HepG2 (cell line): ENCODE measurements around the gene HYCC2. TPM values are rescaled to one million over a fixed set of nuclear protein-coding genes. Genes with fewer than 3 reads are reported as not detected.

Experiments
- CCDC6 ChIP-seq: sonication (generic); formaldehyde crosslinking; IDR thresholded peaks from 2 replicates; pipeline ENCODE4 v1.8.1; 2022; ENCODE audit warnings: mild to moderate bottlenecking, missing genetic modification reagents, moderate library complexity
- FOXA3 ChIP-seq: IDR thresholded peaks from 2 replicates; pipeline ENCODE4 v1.6.1; 2016; ENCODE audit warnings: missing genetic modification reagents, missing compliant biosample characterization
- NCOA2 ChIP-seq: sonication (generic); formaldehyde crosslinking; IDR thresholded peaks from 2 replicates; pipeline ENCODE4 v1.8.0; 2022; ENCODE audit warnings: inconsistent platforms
- TAF1 ChIP-seq: sonication (generic); formaldehyde crosslinking; IDR thresholded peaks from 2 replicates; pipeline ENCODE4 v1.4.0; 2020; ENCODE audit warnings: missing genetic modification reagents
- TBX3 ChIP-seq: fragments of 450-650 bp; IDR thresholded peaks from 2 replicates; pipeline ENCODE4 v1.6.1; 2017; ENCODE audit warnings: antibody characterized with exemption, mild to moderate bottlenecking, inconsistent platforms, borderline replicate concordance
- XBP1 ChIP-seq: sonication (generic); formaldehyde crosslinking; IDR thresholded peaks from 2 replicates; pipeline ENCODE4 v1.5.0; 2020; ENCODE audit warnings: missing genetic modification reagents
- ZFX ChIP-seq: sonication (generic); formaldehyde crosslinking; IDR thresholded peaks from 2 replicates; pipeline ENCODE4 v1.4.0; 2020; ENCODE audit warnings: mild to moderate bottlenecking, low read depth, missing genetic modification reagents, moderate library complexity
- ZKSCAN1 ChIP-seq: fragments of 150-350 bp; IDR thresholded peaks from 2 replicates; pipeline ENCODE4 v1.6.1; 2014; ENCODE audit warnings: low read length
- ZNF567 ChIP-seq: sonication (generic); formaldehyde crosslinking; IDR thresholded peaks from 2 replicates; pipeline ENCODE4 v1.8.1; 2023; ENCODE audit warnings: mild to moderate bottlenecking, missing genetic modification reagents, borderline replicate concordance
- ZNF577 ChIP-seq: sonication (generic); formaldehyde crosslinking; IDR thresholded peaks from 2 replicates; pipeline ENCODE4 v1.4.0; 2020; ENCODE audit warnings: mild to moderate bottlenecking, low read depth, missing genetic modification reagents, borderline replicate concordance
- ZNF652 ChIP-seq: IDR thresholded peaks from 2 replicates; pipeline ENCODE4 v1.6.1; 2016; ENCODE audit warnings: low read depth, borderline replicate concordance
- polyA plus RNA-seq, 8 experiments: library from polyadenylated mRNA; depleted of rRNA in 3 of 8; stranded (reverse) in 7 of 8; unstranded in 1 of 8; fragments of >200 nt; fragmentation: Illumina TruSeq in 4 of 8; extraction: Trizol in 4 of 8; gene quantifications; 2 replicates each; pipeline versions ENCODE4 v1.2.1 to v1.2.3, GENCODE V29; 2011 to 2016; ENCODE audit warnings: low read depth in 4 of 8, missing spikeins in 1 of 8, mixed read lengths in 1 of 8; ENCODE audit not compliant: insufficient read depth in 1 of 8
- total RNA-seq, 5 experiments: library from RNA; depleted of rRNA; stranded (reverse); fragments of >200 nt; fragmentation: Illumina TruSeq; extraction: Trizol; gene quantifications; 2 replicates each; pipeline ENCODE4 v1.2.3, GENCODE V29; 2016; ENCODE audit warnings: low read depth in 1 of 5
- TF ChIP-seq, protein P1 (sequence below): sonication (generic); formaldehyde crosslinking; IDR thresholded peaks from 2 replicates; pipeline ENCODE4 v1.5.0; 2020; ENCODE audit warnings: mild to moderate bottlenecking, missing genetic modification reagents, borderline replicate concordance
- TF ChIP-seq, protein P2 (sequence below), 2 experiments: IDR thresholded peaks; 2 replicates each; pipeline ENCODE4 v1.6.1; 2011 to 2012; ENCODE audit warnings: low read length in 2 of 2, borderline replicate concordance in 1 of 2, low read depth in 1 of 2, mild to moderate bottlenecking in 1 of 2, moderate library complexity in 1 of 2
- TF ChIP-seq, protein P3 (sequence below): sonication (generic); formaldehyde crosslinking; IDR thresholded peaks from 2 replicates; pipeline ENCODE4 v1.5.1; 2020; ENCODE audit warnings: mild to moderate bottlenecking, missing genetic modification reagents
- TF ChIP-seq, protein P4 (sequence below): sonication (generic); formaldehyde crosslinking; conservative IDR thresholded peaks from 2 replicates; pipeline ENCODE4 v1.4.0; 2020; ENCODE audit warnings: missing genetic modification reagents

The HYCC2 gene
- total and polyA plus RNA-seq, 2 of the 13 experiments (the other 11 are each of a cell fraction or from before 2014, with no cell fraction given), result 4.7 to 13.9 TPM

DNA sequence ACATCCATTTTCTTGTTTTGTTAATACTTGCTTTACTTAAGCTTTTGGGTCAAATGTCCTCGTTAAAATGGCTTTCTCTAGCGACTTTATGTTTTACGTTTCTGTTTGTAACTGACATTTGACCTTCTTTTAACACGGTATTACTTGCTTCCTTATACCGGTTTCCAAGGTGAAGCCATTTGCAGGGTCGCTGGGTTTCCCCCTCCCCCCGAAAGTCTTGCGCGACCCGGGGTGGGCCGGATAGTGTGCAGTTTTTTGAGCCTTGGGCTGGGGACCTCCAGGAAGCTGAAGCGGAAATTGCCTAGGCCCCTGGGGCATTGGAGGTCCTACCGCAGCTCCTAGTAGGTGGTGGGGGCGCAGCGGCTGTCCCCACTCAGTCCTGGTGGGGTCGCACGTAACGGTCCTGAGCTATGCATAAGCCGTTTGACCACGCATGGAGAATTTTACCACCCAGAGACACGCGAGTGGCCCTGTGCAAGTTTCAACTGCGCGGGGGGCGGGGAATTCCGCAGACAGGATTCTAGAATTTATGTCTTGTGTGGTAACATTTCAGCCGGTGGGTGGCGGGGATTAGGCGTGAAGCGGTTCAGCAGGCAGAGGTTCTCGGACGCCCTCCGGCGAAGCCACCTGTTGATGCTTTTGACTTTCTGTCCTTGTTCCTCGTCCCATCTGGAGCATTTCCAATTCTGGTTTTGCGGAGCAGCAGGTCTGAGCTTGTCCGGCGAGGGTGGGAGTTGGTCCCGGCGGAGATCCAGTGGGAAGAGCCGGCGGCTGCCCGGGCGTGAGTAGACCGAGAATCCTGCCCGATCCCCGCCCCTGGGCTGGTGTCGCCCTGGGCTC lies 46.9 kb upstream of the HYCC2 start (continued):
- TF ChIP-seq XBP1 (CRISPR knock-in tag) (no peak), ZNF652 (CRISPR knock-in tag) (no peak), TBX3 (no peak; the same call in 1 of the 2 replicates), NCOA2 (CRISPR knock-in tag) (peak; percentile 43), FOXA3 (CRISPR knock-in tag) (peak; percentile 62), CCDC6 (CRISPR knock-in tag) (peak; percentile 92), ZFX (peak; percentile 94), ZNF567 (CRISPR knock-in tag) (peak; percentile 88; the same call in 1 of the 2 replicates), TAF1 (CRISPR knock-in tag) (peak; percentile 64), ZKSCAN1 (no peak; the same call in none of the 2 replicates), ZNF577 (CRISPR knock-in tag) (0 out of 2 replicates have a peak, but pooled peaks have one; percentile 87)
- TF ChIP-seq, protein P1, sequence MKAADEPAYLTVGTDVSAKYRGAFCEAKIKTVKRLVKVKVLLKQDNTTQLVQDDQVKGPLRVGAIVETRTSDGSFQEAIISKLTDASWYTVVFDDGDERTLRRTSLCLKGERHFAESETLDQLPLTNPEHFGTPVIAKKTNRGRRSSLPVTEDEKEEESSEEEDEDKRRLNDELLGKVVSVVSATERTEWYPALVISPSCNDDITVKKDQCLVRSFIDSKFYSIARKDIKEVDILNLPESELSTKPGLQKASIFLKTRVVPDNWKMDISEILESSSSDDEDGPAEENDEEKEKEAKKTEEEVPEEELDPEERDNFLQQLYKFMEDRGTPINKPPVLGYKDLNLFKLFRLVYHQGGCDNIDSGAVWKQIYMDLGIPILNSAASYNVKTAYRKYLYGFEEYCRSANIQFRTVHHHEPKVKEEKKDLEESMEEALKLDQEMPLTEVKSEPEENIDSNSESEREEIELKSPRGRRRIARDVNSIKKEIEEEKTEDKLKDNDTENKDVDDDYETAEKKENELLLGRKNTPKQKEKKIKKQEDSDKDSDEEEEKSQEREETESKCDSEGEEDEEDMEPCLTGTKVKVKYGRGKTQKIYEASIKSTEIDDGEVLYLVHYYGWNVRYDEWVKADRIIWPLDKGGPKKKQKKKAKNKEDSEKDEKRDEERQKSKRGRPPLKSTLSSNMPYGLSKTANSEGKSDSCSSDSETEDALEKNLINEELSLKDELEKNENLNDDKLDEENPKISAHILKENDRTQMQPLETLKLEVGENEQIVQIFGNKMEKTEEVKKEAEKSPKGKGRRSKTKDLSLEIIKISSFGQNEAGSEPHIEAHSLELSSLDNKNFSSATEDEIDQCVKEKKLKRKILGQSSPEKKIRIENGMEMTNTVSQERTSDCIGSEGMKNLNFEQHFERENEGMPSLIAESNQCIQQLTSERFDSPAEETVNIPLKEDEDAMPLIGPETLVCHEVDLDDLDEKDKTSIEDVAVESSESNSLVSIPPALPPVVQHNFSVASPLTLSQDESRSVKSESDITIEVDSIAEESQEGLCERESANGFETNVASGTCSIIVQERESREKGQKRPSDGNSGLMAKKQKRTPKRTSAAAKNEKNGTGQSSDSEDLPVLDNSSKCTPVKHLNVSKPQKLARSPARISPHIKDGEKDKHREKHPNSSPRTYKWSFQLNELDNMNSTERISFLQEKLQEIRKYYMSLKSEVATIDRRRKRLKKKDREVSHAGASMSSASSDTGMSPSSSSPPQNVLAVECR (CRISPR knock-in tag), result peak; percentile 85
- TF ChIP-seq, protein P2, sequence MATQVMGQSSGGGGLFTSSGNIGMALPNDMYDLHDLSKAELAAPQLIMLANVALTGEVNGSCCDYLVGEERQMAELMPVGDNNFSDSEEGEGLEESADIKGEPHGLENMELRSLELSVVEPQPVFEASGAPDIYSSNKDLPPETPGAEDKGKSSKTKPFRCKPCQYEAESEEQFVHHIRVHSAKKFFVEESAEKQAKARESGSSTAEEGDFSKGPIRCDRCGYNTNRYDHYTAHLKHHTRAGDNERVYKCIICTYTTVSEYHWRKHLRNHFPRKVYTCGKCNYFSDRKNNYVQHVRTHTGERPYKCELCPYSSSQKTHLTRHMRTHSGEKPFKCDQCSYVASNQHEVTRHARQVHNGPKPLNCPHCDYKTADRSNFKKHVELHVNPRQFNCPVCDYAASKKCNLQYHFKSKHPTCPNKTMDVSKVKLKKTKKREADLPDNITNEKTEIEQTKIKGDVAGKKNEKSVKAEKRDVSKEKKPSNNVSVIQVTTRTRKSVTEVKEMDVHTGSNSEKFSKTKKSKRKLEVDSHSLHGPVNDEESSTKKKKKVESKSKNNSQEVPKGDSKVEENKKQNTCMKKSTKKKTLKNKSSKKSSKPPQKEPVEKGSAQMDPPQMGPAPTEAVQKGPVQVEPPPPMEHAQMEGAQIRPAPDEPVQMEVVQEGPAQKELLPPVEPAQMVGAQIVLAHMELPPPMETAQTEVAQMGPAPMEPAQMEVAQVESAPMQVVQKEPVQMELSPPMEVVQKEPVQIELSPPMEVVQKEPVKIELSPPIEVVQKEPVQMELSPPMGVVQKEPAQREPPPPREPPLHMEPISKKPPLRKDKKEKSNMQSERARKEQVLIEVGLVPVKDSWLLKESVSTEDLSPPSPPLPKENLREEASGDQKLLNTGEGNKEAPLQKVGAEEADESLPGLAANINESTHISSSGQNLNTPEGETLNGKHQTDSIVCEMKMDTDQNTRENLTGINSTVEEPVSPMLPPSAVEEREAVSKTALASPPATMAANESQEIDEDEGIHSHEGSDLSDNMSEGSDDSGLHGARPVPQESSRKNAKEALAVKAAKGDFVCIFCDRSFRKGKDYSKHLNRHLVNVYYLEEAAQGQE (IDR thresholded peaks at IDR 0.05; ENCODE audit: borderline replicate concordance in 1 of 2, low read depth in 1 of 2, low read length in 2 of 2), result peak in 1 of 2 experiments; percentile 17; a peak in 1 of 4 replicates
- TF ChIP-seq, protein P3, sequence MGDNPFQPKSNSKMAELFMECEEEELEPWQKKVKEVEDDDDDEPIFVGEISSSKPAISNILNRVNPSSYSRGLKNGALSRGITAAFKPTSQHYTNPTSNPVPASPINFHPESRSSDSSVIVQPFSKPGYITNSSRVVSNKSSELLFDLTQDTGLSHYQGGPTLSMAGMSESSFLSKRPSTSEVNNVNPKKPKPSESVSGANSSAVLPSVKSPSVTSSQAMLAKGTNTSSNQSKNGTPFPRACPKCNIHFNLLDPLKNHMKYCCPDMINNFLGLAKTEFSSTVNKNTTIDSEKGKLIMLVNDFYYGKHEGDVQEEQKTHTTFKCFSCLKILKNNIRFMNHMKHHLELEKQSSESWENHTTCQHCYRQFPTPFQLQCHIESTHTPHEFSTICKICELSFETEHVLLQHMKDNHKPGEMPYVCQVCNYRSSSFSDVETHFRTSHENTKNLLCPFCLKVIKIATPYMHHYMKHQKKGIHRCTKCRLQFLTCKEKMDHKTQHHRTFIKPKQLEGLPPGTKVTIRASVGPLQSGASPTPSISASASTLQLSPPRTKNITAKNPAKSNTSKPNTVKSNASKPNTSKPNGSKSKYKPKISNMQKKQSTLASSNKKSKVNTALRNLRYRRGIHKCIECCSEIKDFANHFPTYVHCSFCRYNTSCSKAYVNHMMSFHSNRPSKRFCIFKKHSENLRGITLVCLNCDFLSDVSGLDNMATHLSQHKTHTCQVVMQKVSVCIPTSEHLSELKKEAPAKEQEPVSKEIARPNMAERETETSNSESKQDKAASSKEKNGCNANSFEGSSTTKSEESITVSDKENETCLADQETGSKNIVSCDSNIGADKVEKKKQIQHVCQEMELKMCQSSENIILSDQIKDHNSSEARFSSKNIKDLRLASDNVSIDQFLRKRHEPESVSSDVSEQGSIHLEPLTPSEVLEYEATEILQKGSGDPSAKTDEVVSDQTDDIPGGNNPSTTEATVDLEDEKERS, result peak; percentile 82
- TF ChIP-seq, protein P4, sequence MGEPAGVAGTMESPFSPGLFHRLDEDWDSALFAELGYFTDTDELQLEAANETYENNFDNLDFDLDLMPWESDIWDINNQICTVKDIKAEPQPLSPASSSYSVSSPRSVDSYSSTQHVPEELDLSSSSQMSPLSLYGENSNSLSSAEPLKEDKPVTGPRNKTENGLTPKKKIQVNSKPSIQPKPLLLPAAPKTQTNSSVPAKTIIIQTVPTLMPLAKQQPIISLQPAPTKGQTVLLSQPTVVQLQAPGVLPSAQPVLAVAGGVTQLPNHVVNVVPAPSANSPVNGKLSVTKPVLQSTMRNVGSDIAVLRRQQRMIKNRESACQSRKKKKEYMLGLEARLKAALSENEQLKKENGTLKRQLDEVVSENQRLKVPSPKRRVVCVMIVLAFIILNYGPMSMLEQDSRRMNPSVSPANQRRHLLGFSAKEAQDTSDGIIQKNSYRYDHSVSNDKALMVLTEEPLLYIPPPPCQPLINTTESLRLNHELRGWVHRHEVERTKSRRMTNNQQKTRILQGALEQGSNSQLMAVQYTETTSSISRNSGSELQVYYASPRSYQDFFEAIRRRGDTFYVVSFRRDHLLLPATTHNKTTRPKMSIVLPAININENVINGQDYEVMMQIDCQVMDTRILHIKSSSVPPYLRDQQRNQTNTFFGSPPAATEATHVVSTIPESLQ, result no peak; the same call in 1 of the 2 replicates
